ENCODE results near the gene IMPDH1. TPM values are rescaled to one million over a fixed set of nuclear protein-coding genes. Genes with fewer than 3 reads are reported as not detected.

Gene IMPDH1
- total RNA-seq, 1 donor, result 54.0 TPM

- no peak for DNase-seq (ENCODE audit: low read depth)
These were observed 21.7 kb downstream of the IMPDH1 start for GRCh38 chr7:128388145-128388485.

DNA sequence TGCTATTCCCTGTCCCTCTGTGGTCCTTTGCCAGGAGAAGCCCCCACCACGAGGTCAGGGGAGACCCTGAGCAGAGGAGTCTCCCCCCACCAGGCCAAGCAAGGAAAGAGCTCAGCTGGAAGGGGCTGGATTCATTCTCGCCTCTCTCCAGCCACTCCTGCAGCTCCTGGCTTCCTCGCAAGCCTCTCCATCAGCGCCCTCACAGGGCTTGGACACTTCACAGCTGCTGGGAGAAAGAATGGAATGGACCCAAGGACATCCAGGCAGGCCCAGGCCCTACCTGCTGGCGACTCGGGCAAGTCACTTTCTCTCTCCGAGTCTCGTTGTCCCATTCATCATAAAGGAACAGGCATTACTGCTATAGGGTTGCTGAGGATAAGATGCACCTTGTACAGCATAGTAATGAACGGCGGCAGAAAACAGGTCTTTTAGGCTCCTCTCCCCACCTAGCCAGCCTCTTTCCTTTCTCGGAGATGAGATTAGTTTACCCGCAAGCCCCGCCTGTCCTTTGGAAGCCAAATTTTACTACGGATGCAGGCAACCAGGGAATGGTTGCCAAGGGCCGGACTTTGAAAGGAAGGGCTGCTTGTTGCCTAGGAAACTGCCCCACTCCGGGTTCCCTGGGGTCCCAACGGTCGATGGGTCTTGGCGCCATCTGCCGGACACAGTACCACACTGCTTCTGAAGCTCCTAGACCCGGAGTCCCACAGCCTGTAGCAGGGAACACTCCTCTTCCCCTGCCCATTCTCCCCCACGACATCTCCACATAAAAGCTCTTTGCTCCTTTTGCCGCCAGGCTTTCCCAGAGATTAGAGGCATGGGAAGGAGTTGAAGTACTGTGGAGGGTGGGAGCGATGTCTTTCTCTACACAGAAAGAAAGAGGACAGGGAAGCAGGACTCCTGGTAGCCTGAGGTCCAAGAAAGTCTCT, 22.3 kb downstream of the IMPDH1 start:
- TF ChIP-seq, protein P1, sequence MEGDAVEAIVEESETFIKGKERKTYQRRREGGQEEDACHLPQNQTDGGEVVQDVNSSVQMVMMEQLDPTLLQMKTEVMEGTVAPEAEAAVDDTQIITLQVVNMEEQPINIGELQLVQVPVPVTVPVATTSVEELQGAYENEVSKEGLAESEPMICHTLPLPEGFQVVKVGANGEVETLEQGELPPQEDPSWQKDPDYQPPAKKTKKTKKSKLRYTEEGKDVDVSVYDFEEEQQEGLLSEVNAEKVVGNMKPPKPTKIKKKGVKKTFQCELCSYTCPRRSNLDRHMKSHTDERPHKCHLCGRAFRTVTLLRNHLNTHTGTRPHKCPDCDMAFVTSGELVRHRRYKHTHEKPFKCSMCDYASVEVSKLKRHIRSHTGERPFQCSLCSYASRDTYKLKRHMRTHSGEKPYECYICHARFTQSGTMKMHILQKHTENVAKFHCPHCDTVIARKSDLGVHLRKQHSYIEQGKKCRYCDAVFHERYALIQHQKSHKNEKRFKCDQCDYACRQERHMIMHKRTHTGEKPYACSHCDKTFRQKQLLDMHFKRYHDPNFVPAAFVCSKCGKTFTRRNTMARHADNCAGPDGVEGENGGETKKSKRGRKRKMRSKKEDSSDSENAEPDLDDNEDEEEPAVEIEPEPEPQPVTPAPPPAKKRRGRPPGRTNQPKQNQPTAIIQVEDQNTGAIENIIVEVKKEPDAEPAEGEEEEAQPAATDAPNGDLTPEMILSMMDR (IDR thresholded peaks at IDR 0.05; ENCODE audit: insufficient read depth, low read depth, low read length), result peak; percentile 87
- H3K4me3 ChIP-seq (ENCODE audit: low read depth, low read length), result no peak overlapping the region
- DNase-seq (ENCODE audit: low read depth), result peak; percentile 65

More at GRCh38 chr7:128388145-128388485, 21.7 kb downstream of the IMPDH1 start:
- TF ChIP-seq, protein P1 (IDR thresholded peaks at IDR 0.05; ENCODE audit: insufficient read depth, low read depth, low read length), result no peak
- H3K4me3 ChIP-seq (ENCODE audit: low read depth, low read length), result no peak overlapping the region

DNA sequence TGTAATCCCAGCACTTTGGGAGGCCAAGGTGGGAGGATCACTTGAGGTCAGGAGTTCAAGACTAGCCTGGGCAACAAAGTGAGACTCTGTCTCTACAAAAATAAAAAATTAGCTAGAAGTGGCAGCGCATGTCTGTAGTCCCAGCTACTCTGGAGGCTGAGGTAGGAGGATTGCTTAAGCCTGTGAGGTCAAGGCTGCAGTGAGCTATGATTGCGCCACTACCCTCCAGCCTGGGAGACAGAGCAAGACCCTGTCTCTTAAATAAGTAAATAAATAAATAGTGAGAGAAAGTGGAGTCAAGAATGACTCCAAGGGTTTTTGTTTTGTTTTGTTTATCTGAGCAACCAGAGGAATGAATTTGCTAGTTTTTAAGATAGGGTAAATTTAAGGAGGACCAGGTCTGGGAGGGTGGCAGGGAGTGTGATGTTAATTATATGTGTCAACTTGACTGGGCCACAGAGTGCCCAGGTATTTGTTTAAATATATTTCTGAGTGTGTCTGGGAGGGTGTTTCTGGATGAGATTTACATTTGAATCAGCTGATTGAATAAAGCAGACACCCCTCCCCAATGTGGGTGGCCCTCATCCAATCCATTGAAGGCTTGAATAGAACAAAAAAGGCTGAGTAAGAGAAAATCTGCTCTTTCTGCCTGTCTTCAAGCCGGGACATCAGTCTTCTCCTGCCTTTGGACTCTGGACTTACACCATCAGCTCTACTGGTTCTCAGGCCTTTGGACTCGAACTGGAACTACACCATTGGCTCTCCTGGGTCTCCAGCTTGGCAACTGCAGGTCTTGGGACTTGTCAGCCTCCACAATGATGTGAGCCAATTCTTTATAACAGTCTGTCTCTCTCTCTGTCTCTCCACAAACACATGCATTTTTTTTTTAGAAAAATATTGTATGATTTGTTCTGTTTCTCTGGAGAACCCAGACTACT, 23.5 kb downstream of the IMPDH1 start:
- TF ChIP-seq, protein P1 (IDR thresholded peaks at IDR 0.05; ENCODE audit: insufficient read depth, low read depth, low read length), result no peak
- H3K4me3 ChIP-seq (ENCODE audit: low read depth, low read length), result no peak overlapping the region
- peak; percentile 20 for DNase-seq (ENCODE audit: low read depth)

DNA sequence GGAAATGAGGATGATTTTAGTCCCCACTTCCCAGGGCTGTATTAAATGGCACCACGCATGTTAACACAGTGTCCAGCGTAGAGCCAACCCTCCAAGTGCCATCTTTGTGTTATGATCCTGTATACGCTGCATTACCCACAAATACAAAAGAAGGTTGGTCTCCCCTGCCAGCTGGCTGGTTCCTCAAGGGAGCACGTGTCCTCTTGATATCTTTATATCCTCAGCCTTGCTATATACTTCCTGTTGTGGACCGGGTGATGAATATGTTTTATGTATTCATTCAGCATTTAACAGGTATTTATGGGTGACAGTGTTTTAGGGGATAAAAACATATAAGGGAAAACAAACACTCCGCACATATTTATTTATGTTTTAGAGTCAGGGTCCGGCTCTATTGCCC, 25.1 kb downstream of the IMPDH1 start:
- no peak overlapping the region for H3K4me3 ChIP-seq (ENCODE audit: low read depth, low read length)
- no peak for DNase-seq (ENCODE audit: low read depth)
- TF ChIP-seq, protein P1 (IDR thresholded peaks at IDR 0.05; ENCODE audit: insufficient read depth, low read depth, low read length), result no peak

DNA sequence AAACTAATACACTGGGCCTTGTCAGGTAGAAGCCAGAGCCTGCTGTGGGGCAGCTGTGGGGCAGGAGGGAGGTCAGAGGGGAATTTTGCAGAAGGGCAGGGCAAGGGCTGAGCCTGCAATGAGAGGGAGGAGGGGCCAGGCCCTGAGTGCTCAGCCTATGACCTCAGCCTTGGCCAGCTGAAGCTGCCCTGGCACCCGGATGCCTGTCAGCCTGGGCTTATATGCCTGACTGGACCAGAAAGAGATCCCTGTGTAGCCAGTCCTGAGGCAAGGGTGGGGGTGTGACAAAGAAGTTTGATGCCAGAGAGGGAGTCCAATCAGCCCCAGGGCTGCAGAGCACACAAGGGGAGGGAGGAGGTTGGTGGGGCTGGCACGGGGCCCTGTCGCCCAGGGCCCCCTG, 26.0 kb downstream of the IMPDH1 start:
- no peak for DNase-seq (ENCODE audit: low read depth)
- TF ChIP-seq, protein P1 (IDR thresholded peaks at IDR 0.05; ENCODE audit: insufficient read depth, low read depth, low read length), result no peak
- no peak overlapping the region for H3K4me3 ChIP-seq (ENCODE audit: low read depth, low read length)

GRCh38 chr7:128381161-128381821, 28.5 kb downstream of the IMPDH1 start:
- no peak overlapping the region for H3K4me3 ChIP-seq (ENCODE audit: low read depth, low read length)
- TF ChIP-seq, protein P1 (IDR thresholded peaks at IDR 0.05; ENCODE audit: insufficient read depth, low read depth, low read length), result peak; percentile 59
- no peak for DNase-seq (ENCODE audit: low read depth)

Data from fibroblast of villous mesenchyme (primary cell).